ENCODE results near the gene SORL1.

Gene SORL1

DNA sequence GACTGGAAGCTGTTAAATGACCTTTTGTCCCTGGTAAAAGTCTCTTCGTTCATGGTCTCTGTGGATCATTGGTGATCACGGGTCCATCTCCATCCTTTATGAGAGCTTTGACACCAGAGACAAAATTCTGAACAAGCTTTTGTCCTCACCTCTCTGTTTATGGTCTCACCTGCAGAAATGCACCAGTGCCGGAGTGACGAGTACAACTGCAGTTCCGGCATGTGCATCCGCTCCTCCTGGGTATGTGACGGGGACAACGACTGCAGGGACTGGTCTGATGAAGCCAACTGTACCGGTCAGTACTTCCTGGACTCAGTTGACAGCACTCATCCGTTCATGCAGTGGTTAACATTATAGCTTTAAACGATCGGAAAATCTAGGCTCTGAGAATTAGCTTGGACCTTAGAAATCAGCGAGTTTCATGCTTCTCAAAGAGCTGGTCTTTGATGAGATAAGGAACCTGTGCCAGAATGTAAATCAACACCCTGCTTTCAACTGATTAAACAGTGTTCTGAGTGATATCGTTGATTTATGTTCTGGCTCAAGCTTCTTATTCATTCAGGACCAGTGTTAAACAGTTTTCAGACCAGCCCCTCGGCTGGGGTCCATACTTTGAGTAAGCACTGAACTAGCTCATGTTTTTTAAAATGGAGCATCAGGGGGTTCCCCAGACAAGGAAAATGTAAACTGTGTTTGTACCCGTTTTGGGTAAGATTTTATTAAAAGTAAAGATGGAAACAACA lies 125.2 kb downstream of the SORL1 start:
- no peaks in the 10 kb centered on the region for H3K4me1 ChIP-seq (ENCODE audit: control insufficient read depth, insufficient read depth, low read length)
- H3K27me3 ChIP-seq (ENCODE audit: control insufficient read depth, insufficient read depth, low read length): no peaks in the 10 kb centered on the region
- no peak overlapping the region for H3K4me3 ChIP-seq (ENCODE audit: low read depth, low read length)
- peaks cover 40% of the 10 kb centered on the region for H3K36me3 ChIP-seq (ENCODE audit: control insufficient read depth, insufficient read depth, low read length)
- no peak overlapping the region for H3K9ac ChIP-seq (ENCODE audit: low read depth, low read length)
- H3K9me3 ChIP-seq (ENCODE audit: control insufficient read depth, insufficient read depth, low read length): peaks cover 3% of the 10 kb centered on the region

DNA sequence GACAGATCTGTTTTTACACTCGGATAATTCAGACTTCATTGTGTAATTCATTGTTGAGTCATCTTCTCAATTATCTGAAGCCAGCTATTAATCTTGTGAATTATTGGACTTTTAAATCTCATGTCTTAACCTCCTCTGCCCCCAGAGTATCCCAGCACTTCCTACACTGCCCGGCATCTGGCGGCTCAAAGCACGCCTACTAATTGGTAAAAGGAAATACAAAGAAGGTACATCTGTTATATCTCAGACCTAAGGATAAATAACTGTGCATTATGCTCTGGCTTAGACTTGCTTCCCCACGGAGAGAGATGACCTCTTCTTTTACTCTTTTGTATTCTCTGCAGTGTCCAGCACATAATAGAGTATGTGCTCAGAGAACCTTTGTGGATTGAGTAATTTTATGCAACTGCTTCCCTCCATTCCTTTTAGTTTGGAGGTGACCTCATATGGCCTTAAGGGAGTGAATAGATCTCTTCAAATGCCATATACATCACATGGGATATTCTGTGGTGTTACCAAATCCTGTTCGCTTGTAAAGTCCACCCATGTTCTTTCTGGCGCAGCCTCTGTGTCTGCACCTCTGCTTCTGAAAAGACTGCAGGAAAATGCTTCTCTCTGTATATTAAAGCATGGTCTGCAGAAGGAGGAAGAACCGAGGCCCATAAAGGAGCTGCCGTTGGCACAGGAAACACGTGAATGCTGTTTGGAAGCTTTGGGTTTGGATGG lies 126.3 kb downstream of the SORL1 start:
- Histone ChIP-seq H3K4me3 (ENCODE audit: low read depth, low read length) (no peak overlapping the region), H3K36me3 (ENCODE audit: control insufficient read depth, insufficient read depth, low read length) (peaks cover 36% of the 10 kb centered on the region), H3K9ac (ENCODE audit: low read depth, low read length) (no peak overlapping the region), H3K27me3 (ENCODE audit: control insufficient read depth, insufficient read depth, low read length) (no peaks in the 10 kb centered on the region), H3K9me3 (ENCODE audit: control insufficient read depth, insufficient read depth, low read length) (peaks cover 3% of the 10 kb centered on the region), H3K4me1 (ENCODE audit: control insufficient read depth, insufficient read depth, low read length) (no peaks in the 10 kb centered on the region)

DNA sequence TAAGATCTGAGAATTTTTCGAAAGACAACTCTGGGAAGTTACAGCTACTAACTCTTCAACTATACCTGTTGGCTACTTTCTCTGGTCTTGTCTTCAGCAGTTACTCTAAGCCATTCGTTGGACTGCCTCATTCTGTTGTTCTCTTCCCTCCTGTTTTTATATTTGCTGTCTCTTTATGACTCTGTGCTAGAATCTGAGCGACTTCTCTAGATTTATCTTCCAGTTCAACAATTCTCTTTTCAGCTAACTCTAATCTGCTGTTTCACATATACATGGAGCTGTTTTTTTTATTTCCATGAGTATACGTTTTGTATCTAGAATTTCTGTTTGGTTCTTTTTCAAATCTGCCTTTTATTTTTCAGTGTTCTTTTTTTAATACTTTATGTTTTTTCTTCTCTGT lies 128.0 kb downstream of the SORL1 start:
- Histone ChIP-seq H3K9ac (ENCODE audit: low read depth, low read length) (no peak overlapping the region), H3K4me1 (ENCODE audit: control insufficient read depth, insufficient read depth, low read length) (no peaks in the 10 kb centered on the region), H3K27me3 (ENCODE audit: control insufficient read depth, insufficient read depth, low read length) (no peaks in the 10 kb centered on the region), H3K9me3 (ENCODE audit: control insufficient read depth, insufficient read depth, low read length) (peaks cover 3% of the 10 kb centered on the region), H3K36me3 (ENCODE audit: control insufficient read depth, insufficient read depth, low read length) (peaks cover 28% of the 10 kb centered on the region), H3K4me3 (ENCODE audit: low read depth, low read length) (no peak overlapping the region)

DNA sequence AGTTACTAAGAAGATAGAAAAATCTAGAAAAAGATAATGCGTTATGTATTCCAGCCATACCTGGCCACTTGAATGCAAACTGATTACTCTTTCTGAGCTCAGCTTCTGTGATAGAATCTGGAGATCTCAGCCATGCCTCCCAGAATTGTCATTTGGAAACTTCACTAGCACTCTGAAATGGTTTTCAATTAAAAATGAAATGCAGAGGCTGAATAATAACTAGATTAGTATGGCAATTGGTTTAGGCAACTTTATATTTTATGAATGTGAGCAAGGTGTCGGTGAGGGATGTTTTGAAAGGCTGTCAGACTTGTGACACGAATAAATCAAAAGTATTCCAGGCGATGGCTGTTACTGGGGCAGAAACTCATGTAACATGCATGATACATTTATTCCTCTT lies 129.5 kb downstream of the SORL1 start:
- peaks cover 3% of the 10 kb centered on the region for H3K9me3 ChIP-seq (ENCODE audit: control insufficient read depth, insufficient read depth, low read length)
- no peak overlapping the region for H3K4me3 ChIP-seq (ENCODE audit: low read depth, low read length)
- no peak overlapping the region for H3K9ac ChIP-seq (ENCODE audit: low read depth, low read length)
- H3K27me3 ChIP-seq (ENCODE audit: control insufficient read depth, insufficient read depth, low read length): no peaks in the 10 kb centered on the region
- peaks cover 28% of the 10 kb centered on the region for H3K36me3 ChIP-seq (ENCODE audit: control insufficient read depth, insufficient read depth, low read length)
- H3K4me1 ChIP-seq (ENCODE audit: control insufficient read depth, insufficient read depth, low read length): no peaks in the 10 kb centered on the region

DNA sequence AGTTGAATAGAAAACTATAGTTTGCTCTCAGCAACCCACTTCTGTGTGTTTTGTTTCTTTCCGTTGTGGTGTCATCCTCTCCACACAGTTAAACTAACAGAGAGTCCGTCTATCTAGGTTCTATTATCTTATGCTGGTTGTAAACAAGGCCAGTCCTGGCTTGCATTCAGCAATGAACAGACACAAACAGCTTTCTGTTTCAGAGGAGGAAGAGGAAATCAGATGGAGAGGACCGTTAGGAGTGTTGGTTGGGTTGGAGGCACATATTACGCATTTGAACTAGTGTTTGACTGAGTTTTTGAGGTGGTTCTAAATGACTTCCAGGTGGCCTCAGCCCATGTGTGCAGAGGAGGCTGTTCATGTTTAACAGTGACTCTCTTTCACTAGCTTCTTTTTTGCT lies 130.2 kb downstream of the SORL1 start:
- Histone ChIP-seq H3K4me1 (ENCODE audit: control insufficient read depth, insufficient read depth, low read length) (no peaks in the 10 kb centered on the region), H3K27me3 (ENCODE audit: control insufficient read depth, insufficient read depth, low read length) (no peaks in the 10 kb centered on the region), H3K9ac (ENCODE audit: low read depth, low read length) (no peak overlapping the region), H3K4me3 (ENCODE audit: low read depth, low read length) (no peak overlapping the region), H3K36me3 (ENCODE audit: control insufficient read depth, insufficient read depth, low read length) (peaks cover 22% of the 10 kb centered on the region), H3K9me3 (ENCODE audit: control insufficient read depth, insufficient read depth, low read length) (peaks cover 3% of the 10 kb centered on the region)

DNA sequence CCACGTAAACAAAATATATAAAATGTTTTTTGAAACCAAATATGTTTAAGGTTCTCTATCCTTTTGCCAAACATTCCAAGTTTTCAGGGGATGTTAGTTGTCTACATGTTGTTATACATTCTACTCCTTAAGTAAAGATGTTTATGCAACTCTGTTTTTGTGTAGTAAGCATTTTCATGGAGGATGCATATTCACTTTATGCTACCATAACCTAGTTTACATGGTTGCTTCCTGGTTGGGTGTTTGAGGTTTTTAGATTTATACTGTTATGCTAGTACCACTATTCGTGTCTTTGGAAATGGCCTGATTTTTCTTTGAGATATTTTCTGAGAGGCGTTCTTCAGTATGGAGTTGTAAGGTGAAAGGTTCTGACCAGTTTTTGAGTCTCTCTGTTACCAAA lies 131.7 kb downstream of the SORL1 start:
- Histone ChIP-seq H3K9ac (ENCODE audit: low read depth, low read length) (no peak overlapping the region), H3K4me3 (ENCODE audit: low read depth, low read length) (no peak overlapping the region), H3K4me1 (ENCODE audit: control insufficient read depth, insufficient read depth, low read length) (no peaks in the 10 kb centered on the region), H3K27me3 (ENCODE audit: control insufficient read depth, insufficient read depth, low read length) (no peaks in the 10 kb centered on the region), H3K9me3 (ENCODE audit: control insufficient read depth, insufficient read depth, low read length) (peaks cover 3% of the 10 kb centered on the region), H3K36me3 (ENCODE audit: control insufficient read depth, insufficient read depth, low read length) (peaks cover 13% of the 10 kb centered on the region)

DNA sequence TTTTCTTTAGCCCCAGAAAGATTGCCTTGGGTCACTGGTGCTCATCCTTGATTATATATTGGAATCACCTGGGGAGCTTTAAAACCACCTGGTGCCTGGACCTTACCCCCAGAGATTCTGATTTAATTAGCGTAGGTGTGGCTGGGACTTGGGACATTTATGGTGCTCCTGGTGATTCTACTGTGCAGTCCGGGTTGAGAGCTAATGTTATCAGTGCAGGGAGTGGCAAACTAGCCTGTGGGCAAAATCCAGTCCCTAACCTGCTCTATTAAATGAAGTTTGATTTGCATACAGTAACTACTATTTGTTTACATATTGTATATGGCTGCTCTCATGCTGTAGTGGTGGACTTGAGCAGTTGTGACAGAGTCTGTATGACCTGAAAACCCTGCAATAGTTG lies 134.6 kb downstream of the SORL1 start:
- H3K36me3 ChIP-seq (ENCODE audit: control insufficient read depth, insufficient read depth, low read length): peaks cover 33% of the 10 kb centered on the region
- no peak overlapping the region for H3K4me3 ChIP-seq (ENCODE audit: low read depth, low read length)
- H3K27me3 ChIP-seq (ENCODE audit: control insufficient read depth, insufficient read depth, low read length): no peaks in the 10 kb centered on the region
- no peaks in the 10 kb centered on the region for H3K4me1 ChIP-seq (ENCODE audit: control insufficient read depth, insufficient read depth, low read length)
- H3K9me3 ChIP-seq (ENCODE audit: control insufficient read depth, insufficient read depth, low read length): no peaks in the 10 kb centered on the region
- no peak overlapping the region for H3K9ac ChIP-seq (ENCODE audit: low read depth, low read length)

DNA sequence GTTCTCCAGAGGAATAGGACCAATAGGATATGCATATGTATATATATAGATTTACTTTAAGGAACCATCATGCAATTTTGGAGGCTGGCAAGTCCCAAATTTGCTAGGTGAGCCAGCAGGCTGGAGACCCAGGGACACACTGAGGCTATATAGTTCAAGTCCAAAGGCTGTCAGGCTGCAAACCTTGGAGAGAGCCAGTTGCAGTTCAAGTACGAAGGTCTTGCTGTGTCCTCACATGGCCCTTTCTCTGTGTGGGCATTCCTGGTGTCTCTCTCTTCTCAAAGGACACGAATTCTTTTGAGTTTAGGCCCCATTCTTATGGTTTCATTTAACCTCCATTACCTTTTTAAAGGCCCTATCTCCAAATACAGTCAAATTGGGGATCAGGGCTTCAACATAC lies 135.1 kb downstream of the SORL1 start:
- peaks cover 33% of the 10 kb centered on the region for H3K36me3 ChIP-seq (ENCODE audit: control insufficient read depth, insufficient read depth, low read length)
- no peak overlapping the region for H3K9ac ChIP-seq (ENCODE audit: low read depth, low read length)
- H3K9me3 ChIP-seq (ENCODE audit: control insufficient read depth, insufficient read depth, low read length): no peaks in the 10 kb centered on the region
- H3K4me1 ChIP-seq (ENCODE audit: control insufficient read depth, insufficient read depth, low read length): no peaks in the 10 kb centered on the region
- H3K4me3 ChIP-seq (ENCODE audit: low read depth, low read length): no peak overlapping the region
- no peaks in the 10 kb centered on the region for H3K27me3 ChIP-seq (ENCODE audit: control insufficient read depth, insufficient read depth, low read length)

DNA sequence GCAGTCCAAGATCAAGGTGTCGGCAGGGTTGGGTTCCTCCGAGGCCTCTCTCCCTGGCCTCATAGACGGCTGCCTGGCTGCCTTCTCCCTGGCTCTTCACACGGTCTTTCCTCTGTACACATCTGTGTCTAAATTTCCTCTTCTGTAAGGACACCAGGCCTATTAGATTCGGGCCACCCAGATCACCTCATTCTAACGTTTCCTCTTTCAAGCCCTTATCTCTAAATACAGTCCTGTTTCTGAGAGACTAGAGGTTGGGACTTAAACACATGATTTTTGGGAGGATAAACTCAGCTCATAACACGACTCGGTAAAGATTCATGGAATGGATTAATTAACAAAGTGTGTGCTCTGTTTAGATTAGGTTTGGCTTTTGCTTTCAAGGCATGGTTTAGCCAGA lies 136.6 kb downstream of the SORL1 start:
- H3K36me3 ChIP-seq (ENCODE audit: control insufficient read depth, insufficient read depth, low read length): peaks cover 34% of the 10 kb centered on the region
- H3K27me3 ChIP-seq (ENCODE audit: control insufficient read depth, insufficient read depth, low read length): no peaks in the 10 kb centered on the region
- no peak overlapping the region for H3K4me3 ChIP-seq (ENCODE audit: low read depth, low read length)
- H3K9ac ChIP-seq (ENCODE audit: low read depth, low read length): no peak overlapping the region
- H3K4me1 ChIP-seq (ENCODE audit: control insufficient read depth, insufficient read depth, low read length): no peaks in the 10 kb centered on the region
- H3K9me3 ChIP-seq (ENCODE audit: control insufficient read depth, insufficient read depth, low read length): no peaks in the 10 kb centered on the region

DNA sequence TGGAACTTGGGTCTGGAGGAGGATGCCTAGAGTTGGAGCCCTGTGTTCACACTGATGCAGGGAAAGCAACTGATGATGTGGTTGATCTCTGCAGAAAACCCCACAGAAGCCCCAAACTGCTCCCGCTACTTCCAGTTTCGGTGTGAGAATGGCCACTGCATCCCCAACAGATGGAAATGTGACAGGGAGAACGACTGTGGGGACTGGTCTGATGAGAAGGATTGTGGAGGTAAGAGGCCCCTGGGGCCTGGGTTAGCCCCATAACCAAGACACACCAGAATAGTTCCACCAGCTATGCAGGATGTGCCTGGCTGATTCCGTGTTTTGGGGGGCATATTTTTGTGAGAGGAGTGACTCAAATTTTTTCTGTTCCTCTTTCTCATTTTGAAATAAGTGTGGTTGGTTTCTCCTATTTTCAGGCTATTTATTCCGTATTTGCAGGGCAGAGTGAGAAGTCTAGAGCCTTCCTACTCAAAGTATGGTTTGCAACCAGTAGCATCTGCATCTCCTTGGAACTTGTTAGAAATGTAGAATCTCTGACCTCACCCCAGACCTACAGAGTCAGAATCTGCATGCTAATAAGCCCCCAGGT lies 137.9 kb downstream of the SORL1 start:
- Histone ChIP-seq H3K4me1 (ENCODE audit: control insufficient read depth, insufficient read depth, low read length) (no peaks in the 10 kb centered on the region), H3K36me3 (ENCODE audit: control insufficient read depth, insufficient read depth, low read length) (peaks cover 34% of the 10 kb centered on the region), H3K4me3 (ENCODE audit: low read depth, low read length) (no peak overlapping the region), H3K9ac (ENCODE audit: low read depth, low read length) (no peak overlapping the region), H3K27me3 (ENCODE audit: control insufficient read depth, insufficient read depth, low read length) (no peaks in the 10 kb centered on the region), H3K9me3 (ENCODE audit: control insufficient read depth, insufficient read depth, low read length) (no peaks in the 10 kb centered on the region)

DNA sequence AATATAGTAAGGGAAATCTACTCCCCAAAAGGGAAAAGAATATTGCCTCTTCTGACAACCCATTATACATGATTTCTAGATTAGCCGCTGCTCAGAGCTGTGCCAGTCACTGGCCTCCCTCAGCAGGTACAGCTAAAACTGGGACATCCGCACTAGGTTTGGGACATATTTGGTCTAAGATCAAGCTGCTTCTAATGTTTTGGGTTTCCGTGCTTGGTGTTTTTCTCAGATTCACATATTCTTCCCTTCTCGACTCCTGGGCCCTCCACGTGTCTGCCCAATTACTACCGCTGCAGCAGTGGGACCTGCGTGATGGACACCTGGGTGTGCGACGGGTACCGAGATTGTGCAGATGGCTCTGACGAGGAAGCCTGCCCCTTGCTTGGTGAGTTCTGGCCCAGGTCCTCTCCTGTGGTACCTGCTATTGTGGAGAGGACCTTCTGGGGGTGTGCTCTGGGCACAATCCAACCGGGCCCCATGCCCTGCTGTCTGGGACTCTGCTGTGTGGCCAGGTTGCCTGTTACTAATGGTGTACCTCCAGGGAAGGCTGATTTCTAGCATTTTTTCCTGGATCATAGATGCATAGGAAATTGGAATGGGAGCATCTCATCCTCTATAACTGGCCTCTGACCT lies 138.8 kb downstream of the SORL1 start:
- H3K4me3 ChIP-seq (ENCODE audit: low read depth, low read length): no peak overlapping the region
- H3K4me1 ChIP-seq (ENCODE audit: control insufficient read depth, insufficient read depth, low read length): no peaks in the 10 kb centered on the region
- H3K9ac ChIP-seq (ENCODE audit: low read depth, low read length): no peak overlapping the region
- no peaks in the 10 kb centered on the region for H3K27me3 ChIP-seq (ENCODE audit: control insufficient read depth, insufficient read depth, low read length)
- peaks cover 35% of the 10 kb centered on the region for H3K36me3 ChIP-seq (ENCODE audit: control insufficient read depth, insufficient read depth, low read length)
- H3K9me3 ChIP-seq (ENCODE audit: control insufficient read depth, insufficient read depth, low read length): no peaks in the 10 kb centered on the region
